IPS-NIHi7 (cell line): ENCODE measurements around the gene STX12.
"Not testable (repeated sequence)": the region's sequence is repeated elsewhere in the genome, so short reads cannot be mapped to it uniquely, and the experiment has no call there.

ENCODE experiments used
- DNase-seq: peaks from one replicate; pipeline ENCODE4 v3.0.0; 2012; ENCODE audit warnings: mixed read lengths; ENCODE audit errors: extremely low spot score

The STX12 gene

GRCh38 chr1:27830621-27831440, 57.8 kb downstream of the STX12 start, which contains the start of gene PPP1R8:
TSS of gene PPP1R8 (plus strand) at chr1:27830782. CDS start at chr1:27830836, 54 bp downstream.
- peak; percentile 94 for DNase-seq

- no peak for DNase-seq
Measured at GRCh38 chr1:27831568-27832410, 58.8 kb downstream of the STX12 start.

- no peak for DNase-seq
Measured at GRCh38 chr1:27832762-27833161, 59.7 kb downstream of the STX12 start.

GRCh38 chr1:27833470-27833869, 60.5 kb downstream of the STX12 start:
- no peak for DNase-seq

DNA sequence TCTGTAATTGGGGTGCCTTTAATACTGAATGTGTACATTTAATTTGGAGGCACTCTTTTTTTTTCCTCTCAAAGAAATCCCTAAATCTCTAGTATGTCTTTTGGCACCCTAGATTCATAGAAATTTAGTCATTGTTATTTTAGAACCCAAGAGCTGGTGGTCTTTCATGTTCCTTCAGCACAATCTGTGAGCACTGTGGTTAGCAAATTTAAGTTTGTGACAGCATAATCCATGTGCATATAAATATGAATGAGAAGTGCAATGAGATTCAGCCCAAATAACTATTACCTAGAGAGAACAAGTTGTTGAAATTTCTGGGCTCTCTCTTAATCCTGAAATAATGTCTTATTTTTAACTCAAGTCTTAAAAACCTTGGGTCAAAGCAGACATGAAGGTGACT, 62.0 kb downstream of the STX12 start:
- DNase-seq, result no peak

- no peak for DNase-seq
Measured at GRCh38 chr1:27835501-27835900, 62.5 kb downstream of the STX12 start.

DNA sequence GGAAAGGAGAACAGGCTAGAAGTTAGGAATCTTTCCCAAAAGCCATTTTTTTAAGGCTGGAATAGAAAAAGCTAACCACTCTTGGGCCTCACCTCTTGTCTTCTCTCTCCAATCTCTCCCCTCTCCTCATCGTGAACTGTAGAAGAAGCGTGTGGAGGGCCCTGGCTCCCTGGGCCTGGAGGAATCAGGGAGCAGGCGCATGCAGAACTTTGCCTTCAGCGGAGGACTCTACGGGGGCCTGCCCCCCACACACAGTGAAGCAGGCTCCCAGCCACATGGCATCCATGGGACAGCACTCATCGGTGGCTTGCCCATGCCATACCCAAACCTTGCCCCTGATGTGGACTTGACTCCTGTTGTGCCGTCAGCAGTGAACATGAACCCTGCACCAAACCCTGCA, 76.9 kb downstream of the STX12 start:
- DNase-seq, result no peak

GRCh38 chr1:27855085-27855484, 82.1 kb downstream of the STX12 start:
- DNase-seq, result no peak

DNA sequence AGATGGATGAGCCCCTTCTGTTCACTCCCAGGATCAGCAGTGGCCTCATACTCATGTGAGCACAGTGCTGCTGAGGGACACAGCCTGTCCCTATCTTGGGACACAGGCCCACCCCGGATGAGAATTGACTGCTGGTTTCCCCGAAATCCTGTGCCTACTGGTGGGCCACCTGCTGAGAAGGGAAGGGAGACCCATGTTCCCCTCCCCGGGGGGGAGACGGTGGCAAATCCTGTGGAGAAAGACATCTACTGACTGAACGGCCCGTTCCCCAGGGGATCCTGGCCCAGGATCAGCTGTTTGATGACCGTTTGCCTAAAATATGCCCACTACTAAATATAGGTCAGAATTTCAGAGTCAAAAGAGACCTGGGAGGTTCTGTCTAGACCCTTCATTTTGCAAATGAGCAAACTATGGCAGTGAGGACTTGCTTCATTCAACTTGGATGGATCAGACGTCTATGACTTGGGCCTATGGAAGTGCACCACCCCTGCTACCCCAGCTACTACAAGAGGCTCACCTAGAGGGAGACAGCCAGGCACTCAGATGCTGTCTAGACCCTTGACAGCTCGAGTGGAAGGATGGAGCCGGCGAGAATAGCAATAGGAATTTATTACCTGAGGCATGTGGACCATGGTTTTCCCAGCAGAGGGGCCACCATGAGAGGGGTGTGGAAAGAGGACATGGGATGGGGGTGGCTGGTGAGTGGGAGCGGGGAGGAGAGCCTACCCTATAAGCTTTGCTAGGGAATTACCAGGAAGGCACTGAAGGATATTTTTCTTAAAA, 83.7 kb downstream of the STX12 start:
- no peak for DNase-seq

DNA sequence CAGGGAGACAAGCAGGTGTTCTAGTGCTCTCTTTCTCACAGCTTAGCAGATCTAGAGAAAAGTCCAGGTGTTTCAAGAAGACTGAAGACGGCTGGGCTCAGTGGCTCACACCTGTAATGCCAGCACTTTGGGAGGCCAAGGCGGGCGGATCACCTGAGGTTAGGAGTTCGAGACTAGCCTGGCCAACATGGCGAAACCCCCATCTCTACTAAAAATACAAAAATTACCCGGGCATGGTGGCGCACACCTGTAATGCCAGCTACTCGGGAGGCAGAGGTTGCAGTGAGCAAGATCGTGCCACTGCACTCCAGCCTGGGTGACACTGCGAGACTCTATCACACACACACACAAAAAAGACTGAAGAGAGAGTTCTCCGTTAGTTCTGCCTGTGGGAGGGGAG, 84.5 kb downstream of the STX12 start:
- DNase-seq, result not testable (repeated sequence)

DNA sequence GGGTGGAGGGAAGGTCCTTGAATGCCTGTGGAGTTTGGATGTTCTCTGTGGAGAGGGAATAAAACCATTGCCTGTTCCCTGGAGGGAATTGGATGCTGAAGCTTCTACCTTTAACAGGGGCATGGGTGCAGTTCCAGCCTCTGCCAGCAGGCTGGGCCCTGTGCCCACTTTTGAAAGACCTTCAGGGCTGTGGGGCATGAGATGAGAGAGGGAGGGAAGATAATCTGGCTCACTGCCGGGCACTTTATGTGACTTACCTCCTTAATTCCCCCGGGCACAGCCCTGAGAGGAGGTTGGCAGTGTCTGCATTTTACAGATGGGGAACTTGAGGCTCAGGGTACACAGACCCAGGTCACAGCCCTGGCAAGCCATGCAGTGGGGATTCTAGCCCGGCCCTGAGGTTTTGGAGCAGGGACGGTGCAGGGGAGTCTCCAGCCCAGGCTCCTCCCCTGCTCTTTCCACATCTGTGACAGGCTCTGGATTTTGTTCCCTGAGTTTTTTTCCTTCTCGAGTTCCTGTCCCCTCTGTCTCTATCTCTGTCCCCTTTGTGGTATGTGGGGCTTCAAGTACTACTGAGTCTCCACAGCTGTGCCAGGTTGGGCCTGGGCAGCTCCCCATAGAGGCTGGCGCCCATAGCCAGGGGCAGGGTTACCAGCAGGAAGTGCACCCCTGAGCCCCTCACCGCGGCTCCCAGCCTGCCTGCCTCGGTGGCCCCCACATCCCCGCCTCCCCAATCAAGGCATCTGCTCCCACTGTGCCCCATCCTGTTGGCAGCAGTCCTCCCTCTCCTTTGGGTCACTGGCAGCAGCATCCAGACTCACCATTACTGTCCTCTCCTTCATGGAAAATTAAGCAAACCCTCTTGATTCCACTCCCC, 85.3 kb downstream of the STX12 start:
- DNase-seq, result peak; percentile 83

DNA sequence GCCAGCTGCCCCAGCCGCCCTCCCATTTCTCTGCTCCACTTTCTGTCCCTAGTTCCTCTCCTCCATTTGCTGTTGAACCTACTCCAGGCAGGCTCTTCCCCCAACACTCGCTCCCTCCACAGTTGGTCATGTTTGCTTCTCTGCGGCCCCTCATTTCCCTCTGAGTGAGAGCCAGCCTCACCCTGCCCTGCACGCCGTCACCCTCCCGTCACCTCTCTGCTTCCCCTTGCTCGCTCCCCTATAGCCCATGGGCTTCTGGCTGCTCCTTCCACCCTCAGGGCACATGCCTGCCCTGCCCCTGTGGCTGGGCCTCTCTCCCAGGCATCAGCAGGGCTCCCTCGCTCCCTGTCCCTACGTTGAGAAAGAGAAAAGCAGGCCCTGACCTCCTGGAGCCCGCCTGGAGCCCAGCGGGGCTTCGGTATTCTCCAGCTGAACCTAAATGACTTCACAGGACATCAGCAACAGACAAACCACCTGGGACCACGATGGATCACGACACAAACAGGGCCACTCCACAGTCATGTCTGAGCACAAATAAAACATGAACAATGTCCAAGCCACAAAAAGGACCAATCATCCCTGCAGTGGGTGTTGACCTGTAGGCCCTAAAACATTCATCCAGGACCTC, 86.0 kb downstream of the STX12 start:
- DNase-seq, result no peak

- DNase-seq, result no peak
Measured at GRCh38 chr1:27861436-27861835, 88.4 kb downstream of the STX12 start.

DNA sequence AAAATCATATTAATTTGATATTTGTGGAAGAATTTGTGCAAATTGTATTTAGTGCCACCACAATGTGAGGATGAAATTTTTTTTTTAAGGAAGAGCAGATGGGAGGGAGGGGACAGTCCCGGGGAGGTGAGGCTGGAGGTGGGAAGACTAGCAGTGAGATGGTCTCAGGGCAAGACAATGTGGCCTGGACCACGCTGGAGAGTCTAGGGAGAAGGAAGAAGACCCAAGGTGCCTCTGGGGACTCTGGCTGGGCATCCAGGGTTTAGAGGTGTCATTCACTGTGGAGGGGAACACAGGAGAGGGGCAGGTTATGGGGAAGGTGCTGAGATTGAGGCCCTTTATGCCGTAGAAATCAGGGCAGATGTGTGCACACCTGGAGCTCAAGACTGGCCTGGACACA, 89.0 kb downstream of the STX12 start:
- no peak for DNase-seq

- no peak for DNase-seq
Measured at GRCh38 chr1:27862671-27863537, 89.9 kb downstream of the STX12 start.

DNA sequence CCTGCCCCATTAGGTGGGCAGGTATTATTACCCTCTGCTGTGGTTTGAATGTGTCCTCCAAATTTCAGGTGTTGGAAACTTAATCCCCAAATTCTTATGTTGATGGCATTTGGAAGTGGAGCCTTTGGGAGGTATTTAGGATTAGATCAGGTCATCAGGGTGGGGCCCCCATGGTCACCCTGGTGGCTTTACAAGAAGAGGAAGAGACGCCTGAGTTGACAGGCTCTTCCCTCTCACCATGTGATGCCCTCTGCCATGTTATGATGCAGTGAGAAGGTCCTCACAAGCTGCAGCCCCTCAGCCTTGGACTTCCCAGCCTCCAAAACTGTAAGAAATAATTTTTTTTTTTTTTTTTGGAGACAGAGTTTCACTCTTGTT, 90.5 kb downstream of the STX12 start:
- no peak for DNase-seq

GRCh38 chr1:27864264-27864895, 91.4 kb downstream of the STX12 start:
- no peak for DNase-seq

DNA sequence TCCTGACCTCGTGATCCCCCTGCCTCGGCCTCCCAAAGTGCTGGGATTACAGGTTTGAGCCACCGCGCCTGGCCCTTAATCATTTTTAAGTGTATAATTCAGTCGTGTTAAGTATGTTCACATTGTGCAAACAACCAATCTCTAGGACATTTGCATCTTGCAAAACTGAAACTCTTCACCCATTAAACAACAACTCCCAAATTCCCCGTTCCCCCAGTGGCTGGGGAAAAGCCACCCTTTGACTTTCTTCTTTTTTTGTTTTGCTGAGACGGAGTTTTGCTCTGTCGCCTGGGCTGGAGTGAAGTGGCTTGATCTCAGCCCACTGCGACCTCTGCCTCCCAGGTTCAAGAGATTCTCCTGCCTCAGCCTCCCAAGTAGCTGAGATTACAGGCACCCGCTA, 92.8 kb downstream of the STX12 start:
- DNase-seq, result no peak

- DNase-seq, result no peak
Measured at GRCh38 chr1:27868556-27868931, 95.5 kb downstream of the STX12 start.
